KBM-7 (cell line): ENCODE data around the gene TSNAX.
A peak's percentile ranks its signal among the peaks of the same experiment; 100 is the strongest.
"Not testable (repeated sequence)": the region's sequence is repeated elsewhere in the genome, so short reads cannot be mapped to it uniquely, and the experiment has no call there.

Experiments
- DNase-seq: peaks from one replicate; pipeline ENCODE4 v3.0.0-alpha.2; 2015
- in situ Hi-C: fragments of 300-500 bp; cut with MboI; formaldehyde crosslinking; loops from 2 replicates; pipeline ENCODE4 v1.14.3; 2020; ENCODE audit warnings: low sequenced_read_pairs, low pct_unique_long_range_greater_than_20kb, mixed read lengths

Gene TSNAX

DNA sequence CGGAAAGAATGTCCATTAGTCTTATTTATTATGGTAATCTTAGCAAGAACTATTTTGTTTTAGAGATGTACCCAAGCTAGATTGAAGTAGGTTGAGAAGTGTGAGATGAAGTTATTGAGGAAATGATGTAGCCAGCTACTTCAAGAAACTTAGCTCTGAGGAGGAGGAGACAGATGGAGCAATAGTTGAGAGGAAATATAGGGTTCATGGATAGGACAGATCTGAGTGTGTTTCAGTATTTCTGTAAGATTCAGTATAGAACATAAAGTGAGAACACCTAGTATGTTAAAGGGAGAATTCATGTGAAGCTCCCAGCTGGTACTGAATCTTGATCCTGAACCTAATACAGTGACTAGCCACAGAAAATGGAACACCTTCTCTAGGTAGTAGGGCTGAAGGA lies 28.9 kb downstream of the TSNAX start:
- DNase-seq: no peak
- in situ Hi-C loops: no loop called here

DNA sequence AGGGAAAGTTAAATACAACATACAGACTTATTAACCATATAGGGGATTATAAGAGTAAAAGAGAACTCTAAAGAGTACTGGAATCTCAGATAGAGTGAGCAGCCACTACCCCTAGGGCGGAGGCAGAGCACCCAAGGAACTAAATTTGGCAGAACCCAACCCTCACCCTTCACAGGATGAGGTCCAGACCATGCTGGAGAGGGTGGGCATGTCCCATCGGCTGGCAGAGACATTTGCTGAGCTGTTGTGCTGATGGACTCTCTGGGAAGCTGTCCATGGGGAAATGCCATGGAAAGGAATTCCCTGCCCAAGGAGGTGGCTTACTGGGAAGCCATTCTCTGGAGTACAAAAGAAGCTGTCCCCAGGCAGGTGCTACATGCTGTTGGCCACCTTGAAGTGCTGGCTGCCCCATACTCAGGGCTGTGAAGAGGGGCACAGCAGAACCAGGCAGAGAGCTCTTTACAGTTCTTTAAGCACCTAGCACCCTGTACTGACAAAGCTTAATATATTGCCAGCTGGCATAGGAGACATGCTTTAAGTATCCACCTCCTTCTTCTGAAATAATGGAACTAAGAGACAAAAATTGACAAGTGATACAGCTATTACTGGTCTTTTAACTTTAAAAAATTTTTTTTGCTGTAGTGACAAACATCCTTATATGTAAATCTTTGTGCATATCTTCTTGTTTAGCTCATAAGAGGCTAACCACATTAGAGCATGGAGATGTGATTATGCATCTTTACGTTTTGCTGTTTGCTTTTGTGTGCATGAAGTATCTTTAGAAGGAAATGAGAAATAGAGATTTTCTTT lies 29.6 kb downstream of the TSNAX start:
- in situ Hi-C loops: no loop called here
- DNase-seq: no peak

DNA sequence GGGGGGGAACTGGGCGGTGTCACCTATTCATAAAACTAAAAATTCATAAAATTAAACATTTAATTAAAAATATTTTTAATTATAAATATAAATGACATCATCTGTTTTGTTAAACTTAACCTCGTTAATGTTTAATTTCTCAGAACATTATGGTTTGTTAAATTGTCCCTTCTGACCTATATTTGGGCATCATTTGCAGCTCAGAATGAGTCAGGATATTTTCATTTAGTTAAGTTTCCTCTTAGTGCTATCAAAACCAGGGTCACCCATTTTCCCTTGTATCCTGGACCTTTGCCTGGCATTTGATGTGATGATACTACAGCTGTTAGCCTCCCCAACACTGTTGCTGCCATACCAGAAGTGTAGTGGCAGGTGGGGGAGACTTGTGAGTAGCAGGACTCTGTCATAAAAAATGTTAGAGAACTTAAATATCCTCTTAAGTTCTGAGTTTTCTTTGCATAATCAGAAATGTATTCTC lies 30.3 kb downstream of the TSNAX start:
- in situ Hi-C loops: no loop called here
- DNase-seq: no peak

DNA sequence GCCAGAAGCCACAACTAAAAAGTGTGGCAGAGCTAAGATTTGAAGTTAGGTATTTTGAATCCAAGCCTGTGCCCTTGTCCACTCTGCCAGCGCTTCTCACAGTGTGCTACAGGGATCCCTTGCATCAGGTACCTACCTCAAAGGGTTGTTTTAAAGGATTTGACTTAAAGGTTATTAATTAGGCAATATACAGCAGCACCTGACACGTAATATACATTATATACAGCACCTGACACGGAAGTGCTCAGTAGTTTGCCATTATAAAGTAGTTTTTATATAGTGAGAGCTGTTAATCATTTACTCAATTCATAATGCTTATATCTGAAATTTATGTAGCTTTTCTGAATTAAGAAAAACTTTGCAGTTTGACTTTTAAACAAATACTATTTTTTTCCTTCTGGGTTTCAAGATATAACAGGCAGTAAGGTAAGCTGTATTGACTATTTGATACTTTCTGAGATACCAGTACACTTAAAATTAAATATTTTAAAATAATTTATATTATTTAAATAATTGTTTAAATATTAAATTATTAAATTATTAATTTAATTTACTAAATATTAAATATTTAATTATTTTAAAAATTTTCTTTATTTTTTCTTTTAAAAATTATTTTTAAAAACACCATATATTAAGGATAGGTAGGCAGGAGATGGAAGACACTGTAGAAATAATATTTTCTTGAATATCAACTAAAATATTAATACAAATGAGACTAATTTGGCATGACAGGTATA lies 33.3 kb downstream of the TSNAX start:
- no peak for DNase-seq
- in situ Hi-C loops: no loop called here

DNA sequence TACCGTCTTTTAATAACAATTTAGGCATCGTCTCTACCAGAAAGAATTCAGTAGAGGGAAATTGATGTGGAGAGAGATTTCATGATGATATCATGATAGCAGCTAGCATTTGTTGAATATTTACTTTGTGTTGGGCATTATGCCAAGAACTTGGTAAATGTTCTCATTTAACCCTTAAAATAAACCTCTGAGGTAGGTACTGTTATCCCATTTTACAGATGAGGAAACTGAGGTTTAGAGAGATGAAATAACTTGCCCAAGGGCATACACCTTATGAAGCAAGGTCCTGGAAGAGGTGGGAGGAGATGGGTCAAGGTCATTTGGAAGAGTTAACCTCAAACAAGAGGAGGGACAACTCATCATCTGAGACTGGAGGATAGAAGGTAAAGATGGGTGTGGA lies 34.8 kb downstream of the TSNAX start:
- in situ Hi-C loops: no loop called here
- DNase-seq: no peak

DNA sequence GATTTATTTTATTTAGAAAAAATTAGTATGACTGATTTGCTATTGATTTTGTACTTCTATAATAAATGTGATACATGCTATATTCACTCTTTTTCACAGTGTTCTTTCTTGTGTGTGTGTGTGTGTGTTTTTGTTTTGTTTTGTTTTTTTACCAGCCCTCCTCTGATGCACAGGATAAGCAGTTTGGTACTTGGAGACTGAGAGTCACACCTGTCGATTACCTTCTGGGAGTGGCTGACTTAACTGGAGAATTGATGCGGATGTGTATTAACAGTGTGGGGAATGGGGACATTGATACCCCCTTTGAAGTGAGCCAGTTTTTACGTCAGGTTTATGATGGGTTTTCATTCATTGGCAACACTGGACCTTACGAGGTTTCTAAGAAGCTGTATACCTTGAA lies 35.9 kb downstream of the TSNAX start:
- DNase-seq: no peak
- in situ Hi-C loops: no loop called here

DNA sequence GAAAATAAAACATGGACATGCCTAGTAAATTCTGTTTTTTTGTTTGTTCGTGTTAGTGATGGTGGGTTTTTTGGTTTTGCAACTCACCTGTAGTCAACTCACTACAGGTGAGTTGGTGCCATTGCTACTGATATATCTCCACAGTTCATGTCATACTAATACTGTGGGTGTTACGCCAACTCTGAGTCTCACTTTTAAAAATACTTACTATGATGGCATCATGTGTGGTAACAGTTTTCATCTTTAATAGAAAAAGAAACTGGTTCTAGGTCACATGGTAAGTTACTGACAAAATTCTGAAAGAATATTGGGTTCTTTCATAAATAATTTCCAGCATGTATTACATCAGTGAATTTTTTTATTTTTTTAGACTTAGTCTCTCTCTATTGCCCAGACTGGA lies 38.0 kb downstream of the TSNAX start:
- DNase-seq: no peak
- in situ Hi-C loops: no loop called here

DNA sequence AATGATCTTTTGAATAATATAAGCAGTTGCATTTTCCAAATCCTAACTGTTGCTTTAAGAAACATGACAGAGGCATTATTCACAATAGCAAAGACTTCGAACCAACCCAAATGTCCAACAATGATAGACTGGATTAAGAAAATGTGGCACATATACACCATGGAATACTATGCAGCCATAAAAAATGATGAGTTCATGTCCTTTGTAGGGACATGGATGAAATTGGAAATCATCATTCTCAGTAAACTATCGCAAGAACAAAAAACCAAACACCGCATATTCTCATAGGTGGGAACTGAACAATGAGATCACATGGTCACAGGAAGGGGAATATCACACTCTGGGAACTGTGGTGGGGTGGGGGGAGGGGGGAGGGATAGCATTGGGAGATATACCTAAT lies 41.8 kb downstream of the TSNAX start:
- in situ Hi-C loops: not testable (repeated sequence)

DNA sequence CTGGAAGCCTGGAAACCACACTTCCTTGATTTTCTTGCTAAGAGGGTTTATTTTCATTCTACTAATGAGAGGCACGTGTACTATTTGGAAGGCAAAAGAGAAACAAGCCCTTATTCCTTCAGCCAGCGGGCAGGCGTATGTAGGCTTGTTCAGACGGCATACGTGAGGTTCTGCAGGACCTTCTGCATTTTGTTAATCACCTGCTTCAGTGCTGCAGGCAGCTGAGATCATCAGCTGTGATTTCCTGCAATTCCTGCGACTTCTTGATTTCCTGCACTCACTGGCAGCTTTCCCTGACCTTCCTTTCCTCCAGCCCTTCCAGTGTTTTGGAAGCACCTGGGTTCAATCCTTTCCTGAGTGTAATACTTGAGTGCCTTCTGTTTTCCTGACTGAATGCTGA lies 43.4 kb downstream of the TSNAX start:
- in situ Hi-C loops: no loop called here
- DNase-seq: no peak

More for the DNA sequence above, 41.8 kb downstream of the TSNAX start:
- not testable (repeated sequence) for DNase-seq

DNA sequence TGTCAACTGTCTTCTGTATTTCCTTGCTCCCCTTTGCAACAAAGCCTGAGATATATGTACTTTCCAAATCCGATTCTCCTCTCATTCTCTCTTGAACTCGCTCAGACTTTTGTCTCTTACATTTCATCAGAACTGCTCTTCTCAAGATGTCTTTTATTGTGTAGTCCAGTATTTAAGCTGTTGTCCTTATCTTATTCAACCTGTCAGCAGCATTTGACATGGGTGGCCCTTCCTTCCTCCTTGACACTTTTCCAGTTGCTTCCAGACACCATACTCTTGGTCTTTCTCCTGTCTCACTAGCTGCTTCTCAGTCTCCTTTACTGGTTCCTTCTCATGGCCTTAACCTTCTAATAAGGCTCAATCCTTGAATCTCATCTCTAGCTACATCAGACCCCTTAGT lies 47.0 kb downstream of the TSNAX start:
- in situ Hi-C loops: no loop called here
- DNase-seq: no peak

DNA sequence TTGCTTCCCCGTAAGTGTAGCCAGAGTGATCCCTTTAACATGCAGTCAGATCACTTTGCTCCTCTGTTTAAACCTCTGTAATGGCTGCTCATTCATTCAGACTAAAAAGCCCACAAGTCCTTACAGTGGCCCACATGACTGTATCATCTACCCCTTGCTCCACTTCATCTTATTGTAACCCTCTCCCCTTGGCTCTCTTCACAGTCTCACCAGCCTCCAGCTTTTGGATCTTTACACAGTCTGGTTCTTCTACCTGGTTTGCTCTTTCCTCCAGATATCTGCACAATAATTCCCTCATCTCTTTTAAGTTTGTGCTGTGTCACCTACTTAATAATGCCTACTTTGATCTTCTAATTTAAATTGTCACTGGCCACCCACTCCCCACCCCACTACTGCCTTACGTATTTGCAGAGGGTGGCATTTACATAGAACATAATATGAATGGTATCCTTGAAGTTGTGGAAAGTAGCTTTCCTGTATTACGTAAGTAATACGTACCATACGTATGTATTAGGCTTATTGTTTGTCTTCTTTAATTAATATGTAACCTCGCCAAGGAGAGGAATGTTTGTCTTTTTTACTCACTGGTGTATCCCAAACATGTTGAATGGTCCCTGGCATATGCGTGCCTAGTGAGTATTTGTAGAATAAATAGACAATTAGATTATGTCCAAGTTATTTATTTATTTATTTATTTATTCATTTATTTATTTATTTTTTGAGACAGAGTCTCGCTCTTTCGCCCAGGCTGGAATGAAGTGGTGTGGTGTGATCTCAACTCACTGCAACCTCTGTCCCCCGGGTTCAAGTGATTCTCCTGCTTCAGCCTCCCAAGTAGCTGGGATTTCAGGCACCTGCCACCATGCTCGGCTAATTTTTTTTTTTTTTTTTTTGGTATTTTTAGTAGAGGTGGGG lies 48.6 kb downstream of the TSNAX start:
- in situ Hi-C loops: no loop called here

DNA sequence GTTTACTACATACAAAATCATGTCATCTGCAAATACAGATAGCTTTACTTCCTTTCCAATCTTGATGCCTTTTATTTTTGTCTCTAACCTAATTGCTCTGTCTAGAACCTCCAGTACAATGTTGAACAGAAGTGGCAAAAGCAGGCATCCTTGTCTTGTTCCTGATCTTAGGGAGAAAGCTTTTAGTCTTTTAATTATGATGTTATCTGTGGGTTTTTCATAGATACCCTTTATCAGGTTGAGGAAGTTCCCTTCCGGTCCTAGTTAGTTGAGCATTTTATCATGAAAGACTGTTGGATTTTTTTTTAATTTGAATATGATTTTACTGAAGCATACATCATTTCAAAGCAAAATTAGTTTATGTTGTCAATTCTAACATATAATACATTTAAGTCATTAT lies 52.4 kb downstream of the TSNAX start:
- in situ Hi-C loops: no loop called here

More for the DNA sequence above, 48.6 kb downstream of the TSNAX start:
- DNase-seq: no peak

DNA sequence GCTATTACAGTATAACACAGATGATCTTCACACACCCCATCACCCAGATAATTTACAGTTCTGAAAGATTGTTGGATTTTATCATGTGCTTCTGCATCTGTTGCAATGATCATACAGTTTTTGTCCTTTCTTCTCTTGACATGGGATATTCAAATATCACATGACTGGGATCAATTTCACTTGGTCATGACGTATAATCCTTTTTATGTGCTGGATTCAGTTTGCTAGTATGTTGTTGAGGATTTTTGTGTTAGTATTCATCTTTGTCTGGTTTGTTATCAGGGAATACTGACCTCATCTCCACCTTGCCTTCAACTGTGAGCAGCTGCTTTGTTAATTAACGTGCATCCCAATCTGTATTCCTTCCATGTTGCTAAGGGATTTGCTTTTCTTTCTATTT lies 53.4 kb downstream of the TSNAX start:
- no peak for DNase-seq
- in situ Hi-C loops: no loop called here

More for the DNA sequence above, 52.4 kb downstream of the TSNAX start:
- DNase-seq: peak; percentile 19

DNA sequence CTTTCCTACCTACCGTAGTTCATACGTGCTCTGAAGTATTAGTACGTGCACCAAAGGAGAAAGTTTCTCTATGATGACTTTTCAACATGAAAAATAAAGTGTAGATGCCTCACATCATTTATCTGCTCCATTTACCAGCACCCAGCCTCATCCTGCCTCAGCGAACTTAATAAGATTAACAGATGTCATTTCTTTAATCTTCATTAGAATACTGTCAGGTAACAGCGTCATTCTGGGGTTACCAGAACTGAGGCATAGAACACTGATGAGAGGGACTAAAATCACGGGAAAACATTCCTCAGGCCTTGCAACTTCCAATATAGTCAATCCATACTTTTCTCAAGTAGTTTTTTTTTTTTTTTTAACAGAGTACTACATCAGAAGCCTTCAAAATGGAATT lies 54.9 kb downstream of the TSNAX start:
- in situ Hi-C loops: no loop called here
- DNase-seq: no peak

DNA sequence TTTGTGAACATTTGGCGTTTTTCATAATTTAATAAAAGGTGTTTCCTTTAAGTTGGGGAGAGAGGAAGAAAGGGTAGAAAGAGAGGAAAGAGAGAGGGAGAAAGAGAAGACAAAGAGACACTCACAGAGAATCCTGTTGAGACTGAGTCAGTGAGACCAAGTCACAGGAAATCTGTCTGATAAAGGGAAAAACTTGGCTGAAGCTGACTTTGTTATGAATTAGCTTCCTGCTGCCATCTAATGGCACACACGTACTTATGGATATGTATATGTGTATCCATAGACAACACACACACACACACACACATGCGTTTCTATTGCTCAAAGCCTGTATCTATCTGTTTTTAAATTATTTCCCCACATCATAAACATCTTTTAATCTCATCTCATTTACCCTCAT lies 55.6 kb downstream of the TSNAX start:
- DNase-seq: peak; percentile 40
- in situ Hi-C loops: no loop called here

DNA sequence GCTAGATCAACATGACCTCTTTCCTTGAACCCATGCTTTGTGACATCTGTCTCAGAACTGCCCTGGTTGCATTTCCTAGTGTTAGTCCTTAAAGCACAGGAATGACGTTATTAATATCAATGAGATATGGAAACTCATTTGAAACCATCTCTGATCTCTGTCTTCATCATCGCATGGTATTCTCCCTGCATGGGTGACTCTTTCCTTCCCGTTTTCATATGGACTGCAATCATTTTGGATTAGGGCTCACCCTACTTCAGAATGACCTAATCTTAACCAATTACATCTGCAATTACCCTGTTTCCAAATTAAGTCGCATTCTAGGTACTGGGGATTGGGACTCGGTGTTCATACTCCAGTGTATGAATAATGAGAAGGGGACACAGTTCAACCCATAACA lies 56.5 kb downstream of the TSNAX start:
- in situ Hi-C loops: no loop called here
- DNase-seq: peak; percentile 51

DNA sequence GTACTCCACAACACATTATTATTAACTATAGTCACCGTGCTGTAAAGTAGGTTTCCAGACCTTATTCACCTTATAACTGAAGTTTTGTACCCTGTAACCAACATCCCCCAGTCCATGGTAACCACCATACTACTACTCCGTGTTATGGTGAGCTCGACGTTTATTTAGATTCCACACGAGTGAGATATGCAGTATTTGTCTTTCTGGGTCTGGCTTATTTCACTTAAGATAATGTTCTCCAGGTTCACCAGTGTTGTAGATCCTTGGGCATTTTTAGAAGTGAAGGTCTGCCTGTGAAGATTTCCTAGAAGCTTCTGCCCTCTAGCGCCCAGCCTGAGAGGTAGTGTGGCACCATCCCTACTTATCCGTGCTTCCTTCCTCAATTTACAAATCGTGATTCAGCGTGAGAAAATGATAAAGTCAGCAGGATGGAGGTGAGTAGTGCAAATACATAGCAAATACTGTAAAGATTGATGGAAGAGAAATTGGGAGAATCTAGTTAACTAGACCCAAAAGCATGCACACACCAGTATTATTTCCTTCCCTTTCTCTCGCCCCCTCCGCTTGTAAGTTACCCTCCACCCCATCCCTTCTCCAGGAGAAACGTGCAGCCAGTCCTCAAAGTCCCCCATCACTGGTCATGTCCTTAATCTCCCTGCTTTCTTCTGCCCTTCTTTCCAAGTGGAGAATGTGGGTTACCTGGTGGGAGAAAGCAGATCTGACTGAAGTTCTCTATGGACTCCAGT lies 62.2 kb downstream of the TSNAX start:
- peak; percentile 83 for DNase-seq
- in situ Hi-C loops: loop anchor here (5.0 kb wide), 1 partner anchor 228 kb away; no protein-coding TSS in a partner anchor

DNA sequence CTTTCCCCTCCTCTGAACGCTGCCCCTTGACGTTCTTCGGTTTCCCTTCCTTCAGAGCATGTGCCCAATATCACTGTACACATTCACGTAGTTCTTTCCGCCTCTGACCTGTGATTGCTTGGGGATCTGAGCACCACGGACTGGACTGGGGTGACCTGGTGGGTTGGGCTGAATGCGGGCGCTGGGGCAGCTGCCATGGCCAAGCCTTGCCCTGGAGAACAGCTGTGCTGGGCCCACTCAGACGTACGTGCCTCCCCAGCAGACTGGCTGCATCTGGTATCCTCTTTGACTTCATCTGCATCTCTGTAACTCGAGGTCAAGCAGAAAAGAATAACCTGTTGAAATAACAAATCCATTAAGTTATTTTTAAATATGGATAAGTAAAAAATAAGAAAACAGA lies 63.0 kb downstream of the TSNAX start:
- in situ Hi-C loops: loop anchor here (5.0 kb wide), 1 partner anchor 229 kb away; no protein-coding TSS in a partner anchor
- no peak for DNase-seq

DNA sequence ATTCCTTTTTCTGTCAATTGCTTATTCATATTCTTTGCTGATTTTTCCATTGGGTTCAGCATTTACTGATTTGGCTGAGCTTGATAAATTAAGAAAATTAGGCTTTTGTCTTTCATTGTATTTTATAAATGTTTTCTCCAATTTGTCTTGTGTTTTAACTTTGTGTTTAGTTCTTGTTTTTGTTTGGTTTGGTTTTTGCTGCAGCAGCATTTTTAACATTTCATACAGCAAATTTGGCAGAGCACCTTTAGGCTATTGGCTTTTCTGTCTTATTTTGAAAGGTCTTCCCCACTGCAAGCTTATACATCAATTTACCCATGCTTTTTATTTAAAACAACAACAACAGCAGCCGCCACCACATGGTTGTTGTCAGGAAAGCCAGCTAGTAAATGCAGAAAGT lies 64.3 kb downstream of the TSNAX start:
- DNase-seq: no peak
- in situ Hi-C loops: loop anchor here (5.0 kb wide), 1 partner anchor 231 kb away; no protein-coding TSS in a partner anchor
